Endothelial cell of umbilical vein (primary cell): ENCODE data around the gene GALNT10.

Experiments used
- EZH2 ChIP-seq: IDR thresholded peaks from 2 replicates; pipeline ENCODE4 v1.6.1; 2012; ENCODE audit warnings: borderline replicate concordance, low read depth, mild to moderate bottlenecking, moderate library complexity, low read length, inconsistent platforms; ENCODE audit not compliant: severe bottlenecking
- MYC ChIP-seq: IDR thresholded peaks from one replicate; pipeline ENCODE4 v1.6.1; 2011; ENCODE audit warnings: mild to moderate bottlenecking, low read depth, low read length
- POLR2A ChIP-seq: IDR thresholded peaks from 2 replicates; pipeline ENCODE4 v1.6.1; 2012; ENCODE audit warnings: low read depth, mild to moderate bottlenecking, control low read depth, low read length
- POLR2AphosphoS5 ChIP-seq: IDR thresholded peaks from 2 replicates; pipeline ENCODE4 v1.6.1; 2012; ENCODE audit warnings: low read depth, mild to moderate bottlenecking, control low read depth, low read length, moderate library complexity; ENCODE audit not compliant: insufficient read depth
- TF ChIP-seq, protein P1 (sequence below), 2 donors: IDR thresholded peaks; 1 replicate in 1 of 2; 2 replicates in 1 of 2; pipeline ENCODE4 v1.5.1; 2011; ENCODE audit warnings: low read length in 2 of 2, mild to moderate bottlenecking in 2 of 2, moderate library complexity in 2 of 2, control low read depth in 1 of 2, inconsistent platforms in 1 of 2, low read depth in 1 of 2; ENCODE audit not compliant: insufficient read depth in 1 of 2; ENCODE audit errors: extremely low read depth in 1 of 2
- TF ChIP-seq, protein P2 (sequence below): IDR thresholded peaks from 2 replicates; pipeline ENCODE4 v1.6.1; 2011; ENCODE audit not compliant: insufficient read depth, insufficient read length

- TF ChIP-seq MYC (no peak), EZH2 (no peak), POLR2AphosphoS5 (no peak), POLR2A (no peak)
- TF ChIP-seq, protein P1, sequence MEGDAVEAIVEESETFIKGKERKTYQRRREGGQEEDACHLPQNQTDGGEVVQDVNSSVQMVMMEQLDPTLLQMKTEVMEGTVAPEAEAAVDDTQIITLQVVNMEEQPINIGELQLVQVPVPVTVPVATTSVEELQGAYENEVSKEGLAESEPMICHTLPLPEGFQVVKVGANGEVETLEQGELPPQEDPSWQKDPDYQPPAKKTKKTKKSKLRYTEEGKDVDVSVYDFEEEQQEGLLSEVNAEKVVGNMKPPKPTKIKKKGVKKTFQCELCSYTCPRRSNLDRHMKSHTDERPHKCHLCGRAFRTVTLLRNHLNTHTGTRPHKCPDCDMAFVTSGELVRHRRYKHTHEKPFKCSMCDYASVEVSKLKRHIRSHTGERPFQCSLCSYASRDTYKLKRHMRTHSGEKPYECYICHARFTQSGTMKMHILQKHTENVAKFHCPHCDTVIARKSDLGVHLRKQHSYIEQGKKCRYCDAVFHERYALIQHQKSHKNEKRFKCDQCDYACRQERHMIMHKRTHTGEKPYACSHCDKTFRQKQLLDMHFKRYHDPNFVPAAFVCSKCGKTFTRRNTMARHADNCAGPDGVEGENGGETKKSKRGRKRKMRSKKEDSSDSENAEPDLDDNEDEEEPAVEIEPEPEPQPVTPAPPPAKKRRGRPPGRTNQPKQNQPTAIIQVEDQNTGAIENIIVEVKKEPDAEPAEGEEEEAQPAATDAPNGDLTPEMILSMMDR (IDR thresholded peaks at IDR 0.05; ENCODE audit: extremely low read depth in 1 of 2, insufficient read depth in 1 of 2, low read depth in 1 of 2, low read length in 2 of 2), result no peak
- TF ChIP-seq, protein P2, sequence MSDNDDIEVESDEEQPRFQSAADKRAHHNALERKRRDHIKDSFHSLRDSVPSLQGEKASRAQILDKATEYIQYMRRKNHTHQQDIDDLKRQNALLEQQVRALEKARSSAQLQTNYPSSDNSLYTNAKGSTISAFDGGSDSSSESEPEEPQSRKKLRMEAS, result no peak
Measured at GRCh38 chr5:154418344-154418820, 227.8 kb downstream of the GALNT10 start.
